Inflammatory macrophage treated with lipopolysaccharide for 4 hours (primary cell): Measurements from ENCODE around the gene ITIH5.
"Not testable (repeated sequence)": the region's sequence is repeated elsewhere in the genome, so short reads cannot be mapped to it uniquely, and the experiment has no call there.

Source experiments
- DNase-seq: peaks from one replicate; pipeline ENCODE4 v3.0.0-alpha.2; 2020

ITIH5 gene

DNA sequence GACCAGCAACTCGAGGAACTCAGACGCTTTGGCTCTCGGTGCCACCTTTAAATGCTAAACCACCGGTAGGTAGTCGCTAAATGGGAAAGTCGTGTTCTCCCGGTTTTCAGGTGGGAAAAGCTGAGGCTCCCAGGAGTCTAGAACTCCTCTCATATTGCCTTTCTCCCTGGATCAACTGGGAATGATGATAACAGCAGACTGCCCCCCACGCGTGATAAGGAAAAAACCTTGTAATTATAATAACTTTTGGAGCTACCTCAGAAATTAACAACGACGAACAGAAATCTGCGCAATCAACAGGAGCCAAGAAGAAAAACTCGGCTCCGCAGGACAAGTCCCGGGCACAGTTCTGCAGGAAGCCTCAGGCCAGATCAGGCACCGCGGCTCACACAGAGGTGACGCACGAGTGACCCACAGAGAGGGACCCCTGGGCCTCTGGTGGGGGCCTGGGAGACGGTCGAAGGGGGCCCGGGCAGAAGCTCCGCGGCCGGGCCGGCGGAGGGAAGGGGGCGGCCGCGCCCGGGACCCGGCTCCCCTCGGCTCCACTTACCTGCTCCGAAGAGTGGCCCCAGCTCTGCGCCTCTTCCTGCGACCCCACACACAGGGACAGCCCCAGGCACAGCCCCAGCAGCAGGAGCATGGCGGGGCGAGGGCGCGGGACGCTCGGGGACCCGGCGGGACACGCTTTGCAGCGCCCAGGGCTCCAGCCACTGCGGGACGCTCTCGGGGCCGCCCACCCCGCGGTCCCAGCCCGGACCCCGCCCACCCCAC, at the start of gene ITIH5:
Gene ITIH5 (minus strand): TSS at position 714 of the 771 bp plus-strand sequence. CDS start 74 bp downstream, at position 640.
- no peak for DNase-seq

DNA sequence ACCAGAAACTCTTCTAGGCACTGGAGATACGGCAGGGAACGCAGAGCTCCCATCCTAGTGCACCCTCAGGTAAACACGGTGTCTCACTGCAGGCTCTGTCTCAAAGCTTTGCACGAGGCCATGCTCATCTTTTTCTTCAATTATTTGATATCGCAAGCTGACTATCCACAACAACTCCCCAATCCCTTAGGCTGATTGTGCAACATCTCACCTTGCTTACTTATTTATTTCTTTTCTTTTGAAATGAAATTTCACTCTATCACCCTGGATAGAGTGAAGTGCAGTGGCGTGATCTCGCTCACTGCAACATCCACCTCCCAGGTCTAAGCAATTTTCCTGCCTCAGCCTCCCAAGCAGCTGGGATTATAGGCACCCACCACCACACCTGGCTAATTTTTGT, 48.7 kb upstream of the ITIH5 start:
- DNase-seq = no peak

DNA sequence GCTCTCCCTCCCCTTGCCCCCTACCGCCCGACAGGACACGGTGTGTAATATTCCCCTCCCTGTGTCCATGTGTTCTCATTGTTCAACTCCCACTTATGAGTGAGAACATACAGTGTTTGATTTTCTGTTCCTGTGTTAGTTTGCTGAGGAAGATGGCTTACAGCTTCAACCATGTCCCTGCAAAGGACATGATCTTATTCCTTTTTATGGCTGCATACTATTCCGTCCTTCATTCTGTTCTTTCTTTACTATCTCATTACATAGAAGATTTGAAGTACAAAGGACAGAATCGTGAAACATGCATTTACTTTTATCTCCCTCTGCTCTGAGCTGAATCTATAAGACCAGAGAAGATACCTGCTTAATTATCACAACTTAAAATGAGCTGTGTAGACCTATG, 44.3 kb upstream of the ITIH5 start:
- DNase-seq = not testable (repeated sequence)

DNA sequence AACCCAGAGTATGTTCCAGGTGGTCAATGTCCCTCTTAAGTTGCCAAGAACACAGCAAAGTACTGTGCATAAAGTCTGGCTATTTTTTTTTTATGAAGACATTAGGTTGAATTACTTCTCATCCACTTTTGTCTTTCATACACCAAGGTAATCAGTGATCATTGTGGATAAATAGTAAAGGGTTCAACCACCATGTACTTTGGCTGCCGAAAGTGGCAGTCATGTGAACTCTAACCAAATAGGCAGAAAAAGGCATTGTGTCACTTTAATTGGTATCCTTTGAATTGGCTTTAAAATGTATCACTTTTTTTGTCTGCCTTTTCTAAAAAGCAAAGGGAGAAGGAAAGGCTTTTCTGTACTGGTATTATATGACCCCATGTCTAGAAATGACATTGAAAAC, 43.7 kb upstream of the ITIH5 start:
- DNase-seq = no peak

DNA sequence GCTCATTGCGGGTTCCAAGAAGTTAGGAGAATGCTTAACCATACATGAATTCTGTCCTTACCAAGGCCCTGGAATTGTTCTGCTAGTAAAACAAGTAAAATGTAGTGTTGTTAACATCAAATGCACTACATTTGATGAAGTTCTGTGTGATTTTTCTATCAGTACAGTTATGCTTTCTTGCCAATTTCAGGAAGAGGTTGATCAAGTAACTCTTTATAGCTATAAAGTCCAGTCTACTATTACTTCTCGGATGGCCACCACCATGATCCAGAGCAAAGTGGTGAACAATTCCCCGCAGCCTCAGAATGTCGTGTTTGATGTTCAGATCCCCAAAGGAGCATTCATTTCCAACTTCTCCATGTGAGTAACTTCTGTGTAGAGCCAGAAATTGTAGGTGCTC, 42.1 kb upstream of the ITIH5 start:
- DNase-seq = no peak

DNA sequence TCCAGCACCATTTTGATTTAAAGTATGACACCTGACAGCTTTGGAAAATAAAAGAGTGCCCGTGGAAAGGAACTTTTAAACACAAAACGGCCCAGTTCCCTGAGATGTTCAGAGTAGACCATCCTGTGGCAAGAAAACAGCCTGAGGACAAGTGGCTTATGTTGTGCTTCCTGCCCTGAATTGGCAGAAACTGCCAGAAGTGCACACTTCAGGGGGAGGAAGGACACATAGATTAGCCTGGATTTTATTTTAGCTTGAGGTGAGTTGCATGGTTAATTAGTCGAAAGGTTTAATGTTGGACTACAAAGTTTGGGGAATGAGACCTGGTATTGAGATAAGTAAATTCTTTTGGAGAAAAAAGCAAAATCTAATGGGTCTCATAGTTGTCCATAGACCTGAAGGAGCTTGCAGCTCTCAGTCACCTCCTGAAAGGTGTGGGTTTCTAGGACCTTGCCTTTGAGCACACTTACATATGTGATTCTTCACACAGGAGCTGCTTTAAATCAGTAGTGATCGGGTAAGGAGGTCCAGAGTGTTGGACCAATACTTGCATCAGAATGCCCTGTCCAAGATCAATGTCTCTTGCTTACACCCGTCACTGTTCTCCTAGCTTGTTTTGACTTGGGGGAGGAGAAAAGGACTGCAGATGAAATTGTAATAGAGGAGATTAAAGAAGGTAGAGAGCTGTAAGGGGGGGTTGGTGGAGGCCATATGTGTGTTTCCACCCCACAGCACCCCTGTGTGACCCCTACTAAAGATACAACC, 41.3 kb upstream of the ITIH5 start:
- DNase-seq = no peak

DNA sequence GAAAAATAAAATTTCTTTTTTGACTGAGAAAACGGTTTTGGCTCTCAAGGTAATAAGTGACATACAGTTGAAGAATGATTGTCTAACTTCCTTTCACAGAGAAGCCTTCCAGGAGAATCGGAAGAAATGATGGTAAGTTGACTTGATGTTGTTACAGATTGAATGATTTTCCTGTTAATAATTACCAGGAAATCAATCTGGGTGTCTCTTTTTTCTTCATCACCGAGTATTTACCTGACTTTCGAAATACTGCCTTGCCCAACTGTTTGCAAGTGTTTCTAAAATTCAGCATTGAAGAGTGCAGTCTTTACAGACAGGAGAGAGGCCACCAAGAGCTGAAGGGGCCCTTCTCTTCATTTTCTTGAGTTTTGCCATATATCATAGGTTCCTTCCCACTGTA, 40.3 kb upstream of the ITIH5 start:
- no peak for DNase-seq

DNA sequence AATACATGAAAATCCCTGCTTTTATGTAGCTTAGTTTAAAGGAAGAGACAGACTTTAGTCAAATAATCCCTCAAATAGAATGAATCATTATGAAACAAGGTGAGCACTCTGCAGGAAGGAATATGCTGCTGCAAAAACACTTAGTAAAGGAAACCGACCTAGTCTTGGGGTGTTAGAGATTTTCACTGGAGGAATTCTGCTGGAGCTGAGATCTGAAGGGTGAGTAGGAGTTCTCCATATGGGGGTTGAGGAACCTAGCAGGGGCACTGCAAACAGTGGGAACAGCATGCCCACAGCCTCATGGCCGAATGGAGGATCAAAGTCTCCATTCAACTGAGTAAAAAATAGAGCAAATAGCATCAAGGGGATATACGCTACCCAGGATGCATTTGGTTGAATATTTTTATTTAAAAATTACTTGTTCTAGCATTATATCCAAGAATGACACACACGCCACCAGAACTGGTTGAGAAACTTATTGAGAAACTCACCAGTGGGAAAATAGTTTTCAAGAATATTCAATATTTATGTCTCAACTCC, 39.8 kb upstream of the ITIH5 start:
- no peak for DNase-seq

DNA sequence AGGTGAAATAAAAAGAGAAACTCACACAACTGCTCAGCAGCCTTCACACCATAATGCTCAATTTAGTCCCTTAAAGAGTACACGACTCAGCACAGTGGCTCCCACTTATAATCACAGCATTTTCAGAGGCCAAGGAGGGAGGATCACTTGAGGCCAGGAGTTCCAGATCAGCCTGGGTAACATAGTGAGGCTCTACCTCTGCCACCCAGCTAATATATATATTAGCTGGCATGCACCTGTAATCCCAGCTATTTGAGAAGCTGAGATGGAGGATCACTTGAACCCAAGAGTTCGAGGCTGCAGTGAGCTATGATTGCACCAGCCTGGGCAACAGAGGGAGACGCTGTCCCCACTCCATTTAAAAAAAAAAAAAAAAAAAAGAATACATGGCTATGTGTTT, 38.6 kb upstream of the ITIH5 start:
- DNase-seq = no peak

DNA sequence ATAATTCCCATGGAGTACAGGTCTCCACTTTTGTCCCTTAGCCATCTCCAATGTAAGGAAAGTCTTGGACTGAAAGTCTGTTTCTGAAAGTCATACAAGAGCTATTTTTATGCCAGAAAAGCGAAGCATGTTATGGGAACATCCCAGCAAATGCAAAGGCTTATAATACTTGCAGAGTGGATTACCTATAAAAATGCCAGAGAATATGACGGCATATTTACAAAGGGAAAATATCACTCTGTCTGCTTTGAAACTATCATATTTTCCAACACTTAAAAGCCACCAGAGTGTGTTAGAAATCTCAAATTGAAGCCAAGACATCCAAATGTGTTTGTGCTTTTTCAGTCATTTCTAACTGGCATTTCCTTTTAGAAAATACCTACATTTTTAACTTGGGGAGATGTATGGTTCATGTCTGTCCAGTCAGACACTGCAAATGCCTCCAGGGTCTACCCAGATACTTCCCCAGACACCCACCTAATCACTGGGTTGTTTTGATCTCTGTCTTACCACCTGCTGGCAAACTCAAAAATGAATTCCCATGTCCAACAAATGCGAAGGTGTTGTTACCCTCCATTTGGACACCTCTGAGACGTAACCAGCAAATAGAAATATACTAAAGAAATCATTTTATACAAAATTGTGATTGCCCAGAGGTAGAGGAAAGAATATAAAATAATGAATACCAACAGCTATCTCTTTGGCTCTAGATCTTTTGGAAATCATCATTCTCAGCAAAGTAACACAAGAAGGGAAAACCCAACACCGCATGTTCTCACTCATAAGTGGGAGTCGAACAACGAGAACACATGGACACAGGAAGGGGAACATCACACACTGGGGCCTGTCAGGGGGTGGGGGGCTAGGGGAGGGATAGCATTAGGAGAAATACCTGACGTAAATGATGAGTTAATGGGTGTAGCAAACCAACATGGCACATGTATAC, 37.6 kb upstream of the ITIH5 start:
- DNase-seq = no peak

DNA sequence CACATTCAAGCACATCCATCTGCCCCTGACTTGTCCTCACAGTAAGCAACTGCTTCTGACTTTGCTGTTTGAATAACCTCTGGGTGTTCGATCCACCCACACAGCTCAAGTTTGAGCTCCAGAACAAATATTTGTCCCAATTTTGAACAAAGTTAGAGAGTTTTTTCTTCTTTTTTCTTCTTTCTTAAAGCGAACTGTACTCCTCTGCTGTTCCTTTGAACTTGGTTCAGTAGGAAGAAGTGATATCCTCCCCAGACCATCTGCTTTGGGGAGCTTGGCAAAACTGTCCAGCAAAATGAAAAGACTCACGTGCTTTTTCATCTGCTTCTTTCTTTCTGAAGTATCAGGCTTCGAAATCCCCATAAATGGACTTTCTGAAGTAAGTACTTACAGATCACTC, 36.4 kb upstream of the ITIH5 start, which contains the start of gene ITIH2:
Gene ITIH2 (plus strand): TSS at position 177 of the 400 bp plus-strand sequence. CDS start 119 bp downstream, at position 296.
- no peak for DNase-seq

DNA sequence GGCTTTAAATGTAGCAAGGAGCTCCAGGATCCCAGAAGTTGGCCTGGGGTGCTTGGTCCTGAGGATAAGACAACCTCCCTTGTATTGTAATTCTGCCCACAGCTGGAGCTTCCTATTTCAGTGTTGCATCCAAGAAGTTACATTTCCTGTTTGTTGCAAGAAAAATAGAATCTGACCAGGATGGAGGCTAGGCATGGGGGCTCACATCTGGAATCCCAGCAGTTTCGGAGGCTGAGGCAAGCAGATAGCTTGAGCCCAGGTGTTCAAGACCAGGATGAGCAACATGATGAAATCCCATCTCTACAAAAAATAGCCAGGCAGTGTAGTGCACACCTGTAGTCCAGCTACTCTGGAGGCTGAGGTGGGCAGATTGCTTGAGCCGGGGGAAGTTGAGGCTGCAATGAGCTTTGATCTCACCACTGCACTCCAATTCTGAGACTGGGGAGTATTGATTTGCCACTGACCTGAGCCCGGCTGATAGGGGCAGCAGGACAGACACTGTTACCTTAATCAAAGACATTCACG, 35.6 kb upstream of the ITIH5 start:
- no peak for DNase-seq

DNA sequence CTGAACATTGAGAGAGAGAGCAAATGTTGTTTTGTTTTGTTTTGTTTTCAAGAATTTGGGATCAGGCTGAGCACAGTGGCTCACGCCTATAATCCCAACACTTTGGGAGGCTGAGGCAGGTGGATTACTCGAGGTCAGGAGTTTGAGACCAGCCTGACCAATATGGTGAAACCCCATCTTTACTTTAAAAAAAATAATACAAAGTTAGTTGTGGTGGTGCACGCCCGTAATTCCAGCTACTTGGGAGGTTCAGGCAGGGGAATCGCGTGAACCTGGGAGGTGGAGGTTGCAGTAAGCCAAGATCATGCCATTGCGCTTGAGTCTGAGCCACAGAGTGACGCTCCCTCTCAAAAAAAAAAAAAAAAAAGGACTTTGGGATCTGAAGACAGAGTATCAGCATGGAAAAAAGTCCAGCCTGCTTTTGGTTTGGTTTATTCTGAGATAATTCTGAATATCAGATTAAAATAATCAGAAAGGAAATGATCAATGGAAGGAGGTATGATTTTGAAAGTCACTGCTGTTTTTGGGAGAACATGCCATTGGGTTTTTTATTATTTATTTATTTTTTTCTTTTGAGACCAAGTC, 34.5 kb upstream of the ITIH5 start:
- DNase-seq = no peak

DNA sequence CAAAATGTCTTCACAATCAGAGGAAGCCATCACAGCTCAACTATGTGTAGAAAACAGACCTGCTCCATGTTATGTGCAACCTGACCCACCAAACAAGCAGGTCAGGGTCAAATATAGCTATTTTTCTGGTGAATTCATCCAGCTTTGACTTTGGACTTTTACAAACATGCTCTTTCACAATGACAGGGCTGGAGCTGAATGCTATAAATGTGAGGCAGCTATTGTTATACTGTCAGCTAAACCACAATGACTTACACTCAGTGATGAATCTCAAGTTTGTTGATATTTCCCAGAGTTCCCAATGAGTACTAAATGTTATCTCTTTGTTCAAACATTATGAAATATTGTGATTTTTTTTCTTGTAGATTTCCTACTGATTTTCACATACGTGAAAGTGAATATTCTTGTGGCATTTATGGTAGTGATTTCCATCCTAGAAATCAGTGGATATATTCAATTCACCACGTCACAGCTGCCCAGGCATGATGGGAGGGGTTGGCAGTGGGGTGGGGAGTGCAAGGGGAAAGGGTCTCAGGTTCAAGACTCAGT, 33.9 kb upstream of the ITIH5 start:
- DNase-seq = no peak

DNA sequence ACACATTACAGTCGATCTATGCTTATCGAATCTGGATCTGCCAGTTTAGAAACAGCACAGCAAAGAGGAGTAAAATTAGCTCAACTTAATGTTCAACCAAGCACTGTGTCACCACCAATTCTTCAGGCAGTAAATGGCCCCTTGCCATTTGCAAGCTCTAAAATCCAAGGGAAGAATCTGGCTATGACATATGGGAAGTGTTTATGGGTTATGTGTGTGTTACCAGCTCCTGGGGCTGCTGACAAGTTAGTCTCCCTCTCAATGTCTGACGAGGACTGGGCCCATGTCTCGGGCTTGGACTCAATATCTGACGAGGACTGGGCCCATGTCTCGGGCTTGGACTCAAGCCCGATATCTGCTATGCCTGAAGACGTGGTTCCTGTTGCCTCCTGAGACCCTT, 30.7 kb upstream of the ITIH5 start:
- no peak for DNase-seq

DNA sequence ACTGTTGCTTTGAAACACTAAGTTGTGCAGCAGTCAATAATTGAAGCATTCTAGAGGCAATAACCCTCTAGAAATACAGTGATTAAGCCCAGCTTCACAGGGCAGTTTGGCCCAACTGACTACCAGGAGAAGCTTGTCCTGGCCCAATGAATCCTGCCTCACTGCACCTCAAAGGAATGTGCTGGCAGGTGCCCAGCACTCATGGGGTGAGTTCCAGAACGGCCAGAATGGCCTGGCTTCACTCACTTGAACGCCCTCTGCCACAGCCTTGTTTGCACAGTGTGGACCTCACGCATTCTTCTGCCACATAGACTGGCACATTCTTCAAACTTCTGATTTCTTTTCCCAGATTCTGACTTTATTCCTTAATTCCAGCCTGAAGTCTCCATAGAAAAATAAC, 29.8 kb upstream of the ITIH5 start:
- DNase-seq = no peak

DNA sequence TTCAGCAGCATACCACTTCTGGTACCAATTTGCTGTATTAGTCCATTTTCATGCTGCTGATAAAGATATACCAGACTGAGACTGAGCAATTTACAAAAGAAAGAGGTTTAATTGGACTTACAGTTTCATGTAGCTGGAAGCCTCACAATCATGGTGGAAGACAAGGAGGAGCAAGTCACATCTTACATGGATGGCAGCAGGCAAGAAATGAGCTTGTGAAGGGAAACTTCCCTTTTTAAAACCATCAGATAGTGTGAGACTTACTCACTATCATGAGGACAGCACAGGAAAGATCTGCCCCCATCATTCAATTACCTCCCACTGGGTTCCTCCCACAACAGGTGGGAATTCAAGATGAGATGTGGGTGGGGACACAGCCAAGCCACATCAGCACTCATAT, 26.4 kb upstream of the ITIH5 start:
- DNase-seq = peak; percentile 1

DNA sequence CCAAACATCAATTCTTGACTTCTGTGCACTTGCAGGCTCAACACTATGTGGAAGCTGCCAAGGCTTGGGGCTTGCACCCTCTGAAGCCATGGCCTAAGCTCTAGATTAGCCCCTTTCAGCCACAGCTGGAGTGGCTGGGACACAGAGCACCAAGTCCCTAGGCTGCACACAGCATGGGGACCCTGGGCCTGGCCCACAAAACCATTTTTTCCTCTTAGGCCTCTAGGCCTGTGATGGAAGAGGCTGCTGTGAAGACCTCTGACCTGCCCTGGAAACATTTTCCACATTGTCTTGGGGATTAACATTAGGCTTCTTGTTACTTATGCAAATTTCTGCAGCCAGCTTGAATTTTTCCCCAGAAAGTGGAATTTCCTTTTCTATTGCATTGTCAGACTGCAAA, 25.6 kb upstream of the ITIH5 start:
- DNase-seq = not testable (repeated sequence)

DNA sequence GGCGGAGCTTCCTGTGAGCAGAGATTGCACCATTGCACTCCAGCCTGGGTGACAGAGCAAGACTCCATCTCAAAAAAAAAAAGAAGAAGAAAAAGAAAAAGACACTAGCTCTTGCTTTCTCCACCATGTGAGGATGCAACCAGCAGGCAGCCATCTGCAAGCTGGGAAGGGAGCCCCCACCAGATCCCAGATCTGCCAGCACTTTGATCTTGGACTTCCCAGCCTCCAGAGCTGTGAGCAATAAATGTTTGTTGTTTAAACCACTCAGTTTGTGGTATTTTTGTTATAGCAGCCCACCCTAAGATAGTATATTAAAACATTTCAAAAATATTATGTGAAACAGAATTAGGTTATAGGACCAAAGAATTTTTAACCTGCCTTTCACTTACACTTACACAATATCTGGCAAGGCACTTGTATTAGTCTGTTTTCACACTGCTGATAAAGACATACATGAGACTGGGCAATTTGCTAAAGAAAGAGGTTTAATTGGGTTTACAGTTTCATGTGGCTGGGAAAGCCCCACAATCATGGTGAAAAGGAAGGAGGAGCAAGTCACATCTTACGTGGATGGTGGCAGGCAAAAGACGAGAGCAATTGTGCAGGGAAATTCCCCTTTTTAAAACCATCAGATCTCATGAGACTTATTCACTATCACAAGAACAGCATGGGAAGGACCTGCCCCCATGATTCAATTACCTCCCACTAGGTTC, 24.3 kb upstream of the ITIH5 start:
- peak; percentile 4 for DNase-seq

DNA sequence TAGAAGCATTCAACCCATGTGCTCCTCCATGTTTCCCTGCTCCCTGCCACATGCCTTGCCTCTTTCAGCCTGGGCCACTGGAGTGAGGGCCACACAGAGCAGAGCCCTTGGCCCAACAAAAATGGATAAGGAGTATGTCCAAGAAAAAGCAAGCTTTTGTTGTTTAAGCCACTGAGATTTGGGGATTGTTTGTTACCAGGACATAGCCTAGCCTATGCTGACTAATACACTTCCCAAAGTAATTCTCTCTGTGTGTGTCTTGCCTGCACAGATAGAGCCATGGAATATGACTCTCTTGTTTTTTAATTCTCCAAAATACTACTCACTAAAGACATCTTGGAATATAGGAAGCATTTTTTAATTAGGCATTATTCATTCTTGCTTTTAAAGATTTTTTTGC, 22.8 kb upstream of the ITIH5 start:
- no peak for DNase-seq

DNA sequence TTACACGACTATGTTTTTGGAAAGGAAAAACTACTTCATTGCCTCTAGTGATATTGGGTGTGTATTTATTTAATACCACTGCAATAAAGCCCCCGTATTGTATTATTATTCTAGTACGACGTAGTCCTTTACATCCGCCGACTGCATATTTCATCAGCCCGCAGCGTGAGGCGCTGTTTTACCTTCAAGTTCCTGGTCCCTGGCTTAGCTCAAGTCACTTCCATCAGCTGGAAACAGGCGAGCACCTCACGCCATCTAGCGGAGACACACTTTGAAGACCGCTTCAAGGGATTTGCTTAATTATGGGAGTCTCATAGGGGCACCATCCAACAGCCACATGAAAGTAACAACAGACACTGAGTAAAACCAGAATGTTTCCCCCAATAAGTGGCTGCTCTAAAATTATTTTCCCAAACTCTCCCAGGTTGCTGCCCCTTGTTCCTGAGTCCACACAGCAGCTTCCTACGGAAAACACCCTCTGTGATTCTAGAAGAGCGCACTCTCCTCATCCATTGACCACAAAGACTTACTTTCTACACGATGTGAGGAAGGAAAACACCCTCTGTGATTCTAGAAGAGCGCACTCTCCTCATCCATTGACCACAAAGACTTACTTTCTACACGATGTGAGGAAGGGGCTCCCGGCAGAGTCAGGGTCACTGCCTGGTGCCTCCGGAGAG, 20.6 kb upstream of the ITIH5 start:
- DNase-seq = peak; percentile 78
